CD1c-positive myeloid dendritic cell (primary cell): ENCODE results near the gene CLBA1.
A peak's percentile ranks its signal among the peaks of the same experiment; 100 is the strongest.

ENCODE experiments used
- DNase-seq: peaks from one replicate; pipeline ENCODE4 v3.0.0-alpha.2; 2016; ENCODE audit errors: extremely low spot score

CLBA1 gene

GRCh38 chr14:105005329-105005928, 19.8 kb downstream of the CLBA1 start:
- no peak for DNase-seq

- no peak for DNase-seq
Measured at GRCh38 chr14:105005929-105006830, 20.6 kb downstream of the CLBA1 start.

- no peak for DNase-seq
Measured at GRCh38 chr14:105006831-105007592, 21.4 kb downstream of the CLBA1 start.

- DNase-seq, result no peak
Measured at GRCh38 chr14:105007593-105008264, 22.1 kb downstream of the CLBA1 start.

GRCh38 chr14:105010106-105010505, 24.5 kb downstream of the CLBA1 start:
- DNase-seq, result no peak

GRCh38 chr14:105010891-105011291, 25.3 kb downstream of the CLBA1 start:
- no peak for DNase-seq

GRCh38 chr14:105011312-105011990, 25.9 kb downstream of the CLBA1 start:
- no peak for DNase-seq

- DNase-seq, result peak; percentile 25
Measured at GRCh38 chr14:105012171-105012985, 26.8 kb downstream of the CLBA1 start.

- no peak for DNase-seq
Measured at GRCh38 chr14:105013150-105013785, 27.7 kb downstream of the CLBA1 start.

GRCh38 chr14:105014032-105014431, 28.4 kb downstream of the CLBA1 start:
- DNase-seq, result no peak

GRCh38 chr14:105014631-105015030, 29.0 kb downstream of the CLBA1 start:
- no peak for DNase-seq

GRCh38 chr14:105015242-105015641, 29.7 kb downstream of the CLBA1 start:
- DNase-seq, result no peak

GRCh38 chr14:105015905-105016304, 30.3 kb downstream of the CLBA1 start:
- no peak for DNase-seq

GRCh38 chr14:105018414-105018813, 32.8 kb downstream of the CLBA1 start:
- no peak for DNase-seq

GRCh38 chr14:105019861-105020814, 34.5 kb downstream of the CLBA1 start:
- DNase-seq, result peak; percentile 58

GRCh38 chr14:105020815-105021655, 35.4 kb downstream of the CLBA1 start, which contains the start of gene CDCA4:
Gene CDCA4, minus strand, starts transcription at chr14:105021083. Its CDS starts 9,154 bp downstream, at chr14:105011929.
- DNase-seq, result peak; percentile 100

GRCh38 chr14:105021656-105022275, 36.2 kb downstream of the CLBA1 start:
- no peak for DNase-seq
